Lower lobe of right lung (tissue), 2 donors: ENCODE results near the gene NINJ2. TPM values are rescaled to one million over a fixed set of nuclear protein-coding genes. Genes with fewer than 3 reads are reported as not detected.

Source experiments
- ATAC-seq, 2 donors: fragments of 200-7000 bp; cut with Tn5 transposase; one replicate each; pipeline ENCODE4 v1.9.1; 2020 to 2022; ENCODE audit warnings: mild to moderate bottlenecking in 2 of 2, moderate library complexity in 2 of 2
- DNase-seq: peaks from one replicate; pipeline ENCODE4 v3.0.0-alpha.2; 2020
- H3K27ac ChIP-seq: fragments of 200-600 bp; one replicate; pipeline ENCODE4 v1.8.0; 2022
- H3K27me3 ChIP-seq: fragments of 200-600 bp; one replicate; pipeline ENCODE4 v1.8.0; 2022; ENCODE audit warnings: low read depth
- H3K36me3 ChIP-seq: fragments of 200-600 bp; one replicate; pipeline ENCODE4 v1.8.0; 2022; ENCODE audit warnings: mild to moderate bottlenecking
- H3K4me1 ChIP-seq: fragments of 200-600 bp; one replicate; pipeline ENCODE4 v1.8.0; 2022
- H3K4me3 ChIP-seq: fragments of 200-600 bp; one replicate; pipeline ENCODE4 v1.8.0; 2022; ENCODE audit warnings: mild to moderate bottlenecking
- H3K9me3 ChIP-seq: fragments of 200-600 bp; one replicate; pipeline ENCODE4 v1.8.0; 2022
- CTCF ChIP-seq: fragments of 200-600 bp; IDR thresholded peaks from one replicate; pipeline ENCODE4 v1.8.0; 2022; ENCODE audit warnings: antibody characterized with exemption, mild to moderate bottlenecking
- intact Hi-C: fragments of 100-400 bp; cut with DNase I; formaldehyde crosslinking; loops from one replicate; pipeline ENCODE4 v1.11.0; 2022
- total RNA-seq: library from RNA; stranded (reverse); fragmentation: NEBNext Ultra II Directional; extraction: Animal tissue kit (Norgen Biotek cat#: 25700); gene quantifications from one replicate; pipeline ENCODE4 v1.2.1, GENCODE V29; 2021
- donor health status: DM: no; HTN: yes; CAD: no; lungs with severe emphysema.

The NINJ2 gene
- total RNA-seq, 1 donor from 2014 or later, result 18.1 TPM

- DNase-seq (no peak), ATAC-seq (no peak)
- Histone ChIP-seq H3K27me3 (no peaks in the 10 kb centered on the region), H3K4me3 (no peak overlapping the region), H3K4me1 (peaks cover 12% of the 10 kb centered on the region), H3K9me3 (no peaks in the 10 kb centered on the region), H3K27ac (no peak overlapping the region), H3K36me3 (no peaks in the 10 kb centered on the region)
- intact Hi-C loops, result no loop called here
- no peak for TF ChIP-seq CTCF
Measured at GRCh38 chr12:668090-668481, 4.8 kb upstream of the NINJ2 start.

- Histone ChIP-seq H3K9me3 (no peaks in the 10 kb centered on the region), H3K4me3 (no peak overlapping the region), H3K27me3 (no peaks in the 10 kb centered on the region), H3K4me1 (peaks cover 20% of the 10 kb centered on the region), H3K36me3 (no peaks in the 10 kb centered on the region), H3K27ac (no peak overlapping the region)
- ATAC-seq (no peak), DNase-seq (no peak)
- intact Hi-C loops, result no loop called here
- TF ChIP-seq CTCF, result no peak
Measured at GRCh38 chr12:666766-667308, 3.6 kb upstream of the NINJ2 start.

GRCh38 chr12:666066-666465 is 2.8 kb upstream of the NINJ2 start:
- intact Hi-C loops, result no loop called here
- H3K4me1 ChIP-seq, result peaks cover 20% of the 10 kb centered on the region
- H3K27ac ChIP-seq, result no peak overlapping the region
- H3K36me3 ChIP-seq, result no peaks in the 10 kb centered on the region
- no peak for ATAC-seq
- no peak for DNase-seq
- no peaks in the 10 kb centered on the region for H3K9me3 ChIP-seq
- no peaks in the 10 kb centered on the region for H3K27me3 ChIP-seq
- H3K4me3 ChIP-seq, result no peak overlapping the region
- TF ChIP-seq CTCF, result no peak

GRCh38 chr12:664779-665092 is 1.5 kb upstream of the NINJ2 start:
- Histone ChIP-seq H3K4me3 (no peak overlapping the region), H3K9me3 (no peaks in the 10 kb centered on the region), H3K27ac (no peak overlapping the region), H3K4me1 (peaks cover 20% of the 10 kb centered on the region), H3K27me3 (no peaks in the 10 kb centered on the region), H3K36me3 (no peaks in the 10 kb centered on the region)
- no peak for TF ChIP-seq CTCF
- ATAC-seq, result no peak
- intact Hi-C loops, result no loop called here
- no peak for DNase-seq

- ATAC-seq, result no peak
- no peak for DNase-seq
- Histone ChIP-seq H3K4me1 (peaks cover 20% of the 10 kb centered on the region), H3K4me3 (no peak overlapping the region), H3K27me3 (no peaks in the 10 kb centered on the region), H3K9me3 (no peaks in the 10 kb centered on the region), H3K27ac (no peak overlapping the region), H3K36me3 (no peaks in the 10 kb centered on the region)
- intact Hi-C loops, result no loop called here
- TF ChIP-seq CTCF, result no peak
Measured at GRCh38 chr12:664075-664778, 982 bp upstream of the NINJ2 start.
